H1 (cell line): ENCODE measurements around the gene JAK2. TPM values are rescaled to one million over a fixed set of nuclear protein-coding genes. Genes with fewer than 3 reads are reported as not detected.

Source experiments
- CTCF ChIA-PET: fragments of 300-600 bp; sonication (Branson Sonifier 250); formaldehyde crosslinking; loops from one replicate; lab custom pipeline; 2021; ENCODE audit not compliant: partially characterized antibody; lab: Charles Lee
- POLR2A ChIA-PET: fragments of 300-600 bp; sonication (Branson Sonifier 250); formaldehyde crosslinking; loops from one replicate; lab custom pipeline; 2021; ENCODE audit warnings: inconsistent platforms; ENCODE audit not compliant: partially characterized antibody; lab: Charles Lee
- DNase-seq, 2 experiments: peaks; one replicate each; pipeline versions ENCODE4 v3.0.0 to v3.0.0-alpha.2; 2010 to 2022; ENCODE audit warnings: low spot score in 2 of 2, low read depth in 1 of 2, mixed read lengths in 1 of 2
- FAIRE-seq: peaks from 2 replicates; lab custom pipeline; 2011; peaks lifted over from hg19 to GRCh38; lab: Jason Lieb, UNC
- H2AFZ ChIP-seq: 2 replicates; pipeline ENCODE4 v1.8.1; 2012; ENCODE audit warnings: low read length, inconsistent platforms
- H2AK5ac ChIP-seq: 2 replicates; pipeline ENCODE4 v1.6.1; 2013; ENCODE audit warnings: low read depth, low read length
- H2BK120ac ChIP-seq: replicated peaks from 2 replicates; pipeline ENCODE3; 2013; ENCODE audit warnings: low read depth, low read length, inconsistent platforms
- H2BK12ac ChIP-seq: 2 replicates; pipeline ENCODE4 v1.6.1; 2013; ENCODE audit warnings: low read depth, low read length
- H2BK15ac ChIP-seq: 2 replicates; pipeline ENCODE4 v1.6.1; 2013; ENCODE audit warnings: low read length
- H2BK20ac ChIP-seq: 2 replicates; pipeline ENCODE4 v1.6.1; 2013; ENCODE audit warnings: low read length
- H2BK5ac ChIP-seq: 2 replicates; pipeline ENCODE4 v1.6.1; 2013; ENCODE audit warnings: low read depth, low read length
- H3K14ac ChIP-seq: 2 replicates; pipeline ENCODE4 v1.6.1; 2013; ENCODE audit warnings: inconsistent platforms; ENCODE audit not compliant: insufficient read length
- H3K18ac ChIP-seq: 2 replicates; pipeline ENCODE4 v1.6.1; 2013; ENCODE audit warnings: low read length; ENCODE audit errors: extremely low read depth
- H3K23ac ChIP-seq: 2 replicates; pipeline ENCODE4 v1.6.1; 2013; ENCODE audit warnings: inconsistent platforms; ENCODE audit not compliant: insufficient read length
- H3K23me2 ChIP-seq: 2 replicates; pipeline ENCODE4 v1.6.1; 2013; ENCODE audit warnings: low read depth, low read length
- H3K27ac ChIP-seq: 2 replicates; pipeline ENCODE4 v1.6.1; 2011; ENCODE audit warnings: low read depth, low read length, inconsistent platforms
- H3K27me3 ChIP-seq, 4 experiments: replicated peaks in 1 of 4; 1 replicate in 1 of 4; 2 replicates in 3 of 4; pipeline versions ENCODE4 v1.6.1 to v1.8.1; 2011 to 2013; ENCODE audit warnings: low read length in 3 of 4, mild to moderate bottlenecking in 3 of 4, inconsistent platforms in 2 of 4, mixed read lengths in 2 of 4, moderate library complexity in 1 of 4; ENCODE audit not compliant: control insufficient read depth in 3 of 4, insufficient read depth in 3 of 4; ENCODE audit errors: extremely low read depth in 1 of 4
- H3K36me3 ChIP-seq, 4 experiments: 2 replicates each; pipeline versions ENCODE4 v1.6.1 to v1.8.1; 2011 to 2013; ENCODE audit warnings: mild to moderate bottlenecking in 4 of 4, low read length in 3 of 4, moderate library complexity in 2 of 4, control low read depth in 1 of 4, inconsistent platforms in 1 of 4; ENCODE audit not compliant: insufficient read depth in 4 of 4, control insufficient read depth in 2 of 4
- H3K4ac ChIP-seq: replicated peaks from 2 replicates; pipeline ENCODE3; 2013; ENCODE audit warnings: low read length, low read depth, mixed read lengths, inconsistent platforms; ENCODE audit not compliant: insufficient read length
- H3K4me1 ChIP-seq, 4 experiments: replicated peaks in 1 of 4; 1 replicate in 1 of 4; 2 replicates in 3 of 4; pipeline versions ENCODE4 v1.6.1 to v1.8.1; 2011 to 2013; ENCODE audit warnings: low read length in 3 of 4, inconsistent platforms in 2 of 4, mixed read lengths in 1 of 4; ENCODE audit not compliant: insufficient read depth in 4 of 4, control insufficient read depth in 3 of 4
- H3K4me2 ChIP-seq, 2 experiments: 2 replicates each; pipeline versions ENCODE4 v1.6.1 to v1.8.1; 2011 to 2013; ENCODE audit warnings: low read depth in 2 of 2, low read length in 2 of 2, control low read depth in 1 of 2, inconsistent platforms in 1 of 2, mild to moderate bottlenecking in 1 of 2; ENCODE audit not compliant: insufficient read depth in 1 of 2
- H3K4me3 ChIP-seq, 4 experiments: fragments of 200-600, 300-600 bp in 1 of 4; sonication (generic), shearing (Covaris generic), sonication (Bioruptor Twin) in 1 of 4; 2 replicates each; pipeline versions ENCODE4 v1.5.1 to v1.8.1; 2011 to 2016; ENCODE audit warnings: low read length in 4 of 4, low read depth in 3 of 4, control low read depth in 2 of 4, inconsistent platforms in 2 of 4, mild to moderate bottlenecking in 2 of 4, mixed read lengths in 1 of 4, moderate library complexity in 1 of 4; ENCODE audit not compliant: insufficient read depth in 2 of 4; ENCODE audit errors: extremely low read depth in 1 of 4
- H3K56ac ChIP-seq: replicated peaks from 2 replicates; pipeline ENCODE3; 2013; ENCODE audit warnings: low read depth, mild to moderate bottlenecking, mixed read lengths, low read length, inconsistent platforms; ENCODE audit not compliant: insufficient read length
- H3K79me1 ChIP-seq: 2 replicates; pipeline ENCODE4 v1.6.1; 2013; ENCODE audit warnings: low read depth, low read length, control low read depth
- H3K79me2 ChIP-seq, 2 experiments: 2 replicates each; pipeline versions ENCODE4 v1.6.1 to v1.8.1; 2012 to 2013; ENCODE audit warnings: low read length in 2 of 2, mild to moderate bottlenecking in 2 of 2, inconsistent platforms in 1 of 2; ENCODE audit not compliant: insufficient read depth in 2 of 2, control insufficient read depth in 1 of 2
- H3K9ac ChIP-seq, 4 experiments: replicated peaks in 1 of 4; 1 replicate in 1 of 4; 2 replicates in 3 of 4; pipeline versions ENCODE4 v1.6.1 to v1.8.1; 2011 to 2013; ENCODE audit warnings: low read depth in 3 of 4, low read length in 3 of 4, control low read depth in 2 of 4, mild to moderate bottlenecking in 2 of 4, moderate library complexity in 2 of 4, inconsistent platforms in 1 of 4; ENCODE audit errors: extremely low read depth in 1 of 4
- H3K9me3 ChIP-seq, 2 experiments: 2 replicates each; pipeline versions ENCODE4 v1.6.1 to v1.8.1; 2012 to 2013; ENCODE audit warnings: mild to moderate bottlenecking in 2 of 2, moderate library complexity in 2 of 2, control low read depth in 1 of 2, inconsistent platforms in 1 of 2, low read depth in 1 of 2, low read length in 1 of 2, mixed read lengths in 1 of 2; ENCODE audit not compliant: insufficient read depth in 2 of 2
- H4K20me1 ChIP-seq, 2 experiments: replicated peaks in 1 of 2; 2 replicates each; pipeline versions ENCODE3 to v1.8.1; 2011 to 2013; ENCODE audit warnings: inconsistent platforms in 2 of 2, low read length in 2 of 2, mild to moderate bottlenecking in 1 of 2; ENCODE audit not compliant: insufficient read depth in 2 of 2, control insufficient read depth in 1 of 2
- H4K5ac ChIP-seq: 2 replicates; pipeline ENCODE4 v1.6.1; 2013; ENCODE audit warnings: low read length, low read depth, mixed read lengths, inconsistent platforms; ENCODE audit not compliant: insufficient read length
- H4K8ac ChIP-seq: 2 replicates; pipeline ENCODE4 v1.8.0; 2013; ENCODE audit warnings: mild to moderate bottlenecking, moderate library complexity, low read length, inconsistent platforms; ENCODE audit not compliant: insufficient read depth; ENCODE audit errors: extremely low read depth
- H4K91ac ChIP-seq: replicated peaks from 2 replicates; pipeline ENCODE3; 2013; ENCODE audit warnings: low read length, mixed read lengths, inconsistent platforms; ENCODE audit not compliant: insufficient read length
- GABPA ChIP-seq: IDR thresholded peaks from 2 replicates; pipeline ENCODE4 v1.6.1; 2011; ENCODE audit warnings: mild to moderate bottlenecking, low read length, moderate library complexity, borderline replicate concordance; ENCODE audit not compliant: insufficient read depth
- SUZ12 ChIP-seq: fragments of 200-600 bp; sonication (generic); IDR thresholded peaks from 2 replicates; pipeline ENCODE4 v1.6.1; 2012; ENCODE audit warnings: mild to moderate bottlenecking, inconsistent platforms, low read length, moderate library complexity, mixed read lengths
- TEAD4 ChIP-seq: IDR thresholded peaks from 2 replicates; pipeline ENCODE4 v1.6.1; 2012; ENCODE audit warnings: low read depth, low read length, inconsistent platforms, mixed read lengths
- whole genome bisulfite sequencing, 2 experiments: shearing (Covaris generic) in 1 of 2; methylation state at CpG; one replicate each; pipeline versions ENCODE4 v1.1.6 to v1.1.7; 2013 to 2015; ENCODE audit warnings: low lambda C conversion rate in 2 of 2, mixed read lengths in 2 of 2, inconsistent platforms in 1 of 2, low coverage in 1 of 2, missing lambda C conversion rate in 1 of 2; ENCODE audit not compliant: insufficient replicate concordance in 2 of 2, insufficient coverage in 1 of 2, insufficient read length in 1 of 2; ENCODE audit errors: extremely low coverage in 1 of 2, missing lambda C conversion rate in 1 of 2; 5-methylcytosine and 5-hydroxymethylcytosine counted together
- polyA plus RNA-seq, 7 experiments: library from polyadenylated mRNA; depleted of rRNA in 3 of 7; stranded (reverse) in 5 of 7; unstranded in 2 of 7; fragments of >200 nt in 5 of 7; fragments of 200-250 nt in 2 of 7; gene quantifications; 1 replicate in 5 of 7; 2 replicates in 1 of 7; 4 replicates in 1 of 7; pipeline versions ENCODE4 v1.2.1 to v1.2.3, GENCODE V29; 2011 to 2013; ENCODE audit warnings: missing spikeins in 2 of 7, mixed read lengths in 2 of 7
- total RNA-seq: library from RNA; stranded (reverse); fragmentation: NEBNext Ultra II Directional; extraction: Animal tissue kit (Norgen Biotek cat#: 25700); gene quantifications from 2 replicates; pipeline ENCODE4 v1.2.1, GENCODE V29; 2021

JAK2 gene
- total and polyA plus RNA-seq, 2 of the 8 experiments (the other 6 are each of a cell fraction or from before 2014, with no cell fraction given) = 0.50 to 2.1 TPM

- Histone ChIP-seq H3K4me1 (no peaks in the 10 kb centered on the region), H2AFZ (no peak overlapping the region), H2BK20ac (no peak overlapping the region), H3K23me2 (no peaks in the 10 kb centered on the region), H2BK120ac (no peak overlapping the region), H2BK15ac (no peak overlapping the region), H3K27ac (no peak overlapping the region), H3K23ac (no peak overlapping the region), H3K56ac (no peak overlapping the region), H2AK5ac (no peak overlapping the region), H3K79me2 (no peaks in the 10 kb centered on the region), H4K91ac (no peak overlapping the region), H3K36me3 (no peaks in the 10 kb centered on the region), H3K9me3 (no peaks in the 10 kb centered on the region), H3K4ac (no peak overlapping the region), H2BK12ac (no peak overlapping the region), H3K14ac (no peak overlapping the region), H3K4me2 (no peak overlapping the region), H4K8ac (no peak overlapping the region), H2BK5ac (no peak overlapping the region), H3K18ac (no peak overlapping the region), H3K79me1 (no peaks in the 10 kb centered on the region), H4K5ac (no peak overlapping the region), H3K27me3 (no peaks in the 10 kb centered on the region), H4K20me1 (no peaks in the 10 kb centered on the region), H3K9ac (no peak overlapping the region), H3K4me3 (no peak overlapping the region)
- DNase-seq (no peak), FAIRE-seq (no peak)
- WGBS, 2 experiments = 78% methylated on average over 1 of the region's 1 CpG; no CpG with 5 or more reads in 1 of the 2 experiments
- POLR2A ChIA-PET = interaction anchor here (1.6 kb wide), 1 partner anchor 12 kb away, joined by 3 read pairs; the partner anchor contains the start of gene JAK2
- no peak for TF ChIP-seq TEAD4
- no peak for TF ChIP-seq GABPA
- TF ChIP-seq SUZ12 = no peak
- CTCF ChIA-PET = interaction anchor here (1.2 kb wide), 1 partner anchor 9 kb away, joined by 5 read pairs; no protein-coding TSS in a partner anchor
Observed at GRCh38 chr9:4973246-4973645, 11.8 kb upstream of the JAK2 start.
